RWPE1 (cell line): ENCODE results near the gene RND2.
"Not testable (repeated sequence)": the region's sequence is repeated elsewhere in the genome, so short reads cannot be mapped to it uniquely, and the experiment has no call there.

Experiments used
- CTCF ChIA-PET: fragments of 350-600 bp; sonication (Branson Sonifier 250); formaldehyde crosslinking; extraction: SDS; loops from one replicate; lab custom pipeline; 2021; lab: Yijun Ruan, JAX
- POLR2A ChIA-PET: fragments of 400-600 bp; formaldehyde crosslinking; extraction: SDS; loops from one replicate; lab custom pipeline; 2020; ENCODE audit warnings: antibody characterized with exemption; ENCODE audit not compliant: low non-redundant PET; lab: Yijun Ruan, JAX
- DNase-seq: peaks from one replicate; pipeline ENCODE4 v3.0.0; 2012; ENCODE audit warnings: low spot score
- H3K27ac ChIP-seq: fragments of 450-650 bp; 2 replicates; pipeline ENCODE4 v1.5.1; 2017
- CTCF ChIP-seq: fragments of 450-650 bp; conservative IDR thresholded peaks from 2 replicates; pipeline ENCODE4 v1.5.1; 2017; ENCODE audit warnings: low read depth, mild to moderate bottlenecking

RND2 gene

GRCh38 chr17:43051969-43052368, 26.9 kb downstream of the RND2 start:
- TF ChIP-seq CTCF: no peak
- no peak overlapping the region for H3K27ac ChIP-seq
- ChIA-PET CTCF (no interaction called here), POLR2A (no interaction called here)
- DNase-seq: no peak

- ChIA-PET POLR2A (interaction anchor here (0.7 kb wide), 1 partner anchor 10 kb away, joined by 4 read pairs; no protein-coding TSS in a partner anchor), CTCF (interaction anchor here (0.7 to 1.1 kb wide), 2 partner anchors 22 to 55 kb away, joined by 4 read pairs; partner anchors contain the start of gene RPL27)
- not testable (repeated sequence) for H3K27ac ChIP-seq, DNase-seq
Observed at GRCh38 chr17:43053008-43053407, 28.0 kb downstream of the RND2 start.

DNA sequence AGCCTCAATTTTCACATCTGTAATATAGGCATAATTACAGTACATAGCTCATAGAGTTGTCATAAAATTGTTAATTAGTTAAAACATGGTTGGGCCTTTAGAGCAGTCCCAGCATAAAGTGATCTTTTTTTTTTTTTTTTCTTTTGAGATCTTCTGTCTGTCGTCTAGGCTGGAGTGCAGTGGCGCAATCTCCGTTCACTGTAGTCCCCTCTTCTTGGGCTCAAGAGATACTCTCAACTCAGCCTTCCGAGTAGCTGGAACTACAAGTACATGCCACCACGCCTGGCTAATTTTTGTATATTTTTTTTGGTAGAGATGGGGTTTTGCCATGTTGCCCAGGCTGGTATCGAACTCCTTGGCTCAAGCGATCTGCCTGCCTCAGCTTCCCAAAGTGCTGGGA, 31.0 kb downstream of the RND2 start:
- no peak for TF ChIP-seq CTCF
- no peak for DNase-seq
- no peak overlapping the region for H3K27ac ChIP-seq
- ChIA-PET CTCF (interaction anchor here (0.6 kb wide), 3 partner anchors 73 to 380 kb away, joined by 3 to 8 read pairs (median 3); no protein-coding TSS in a partner anchor), POLR2A (no interaction called here)

DNA sequence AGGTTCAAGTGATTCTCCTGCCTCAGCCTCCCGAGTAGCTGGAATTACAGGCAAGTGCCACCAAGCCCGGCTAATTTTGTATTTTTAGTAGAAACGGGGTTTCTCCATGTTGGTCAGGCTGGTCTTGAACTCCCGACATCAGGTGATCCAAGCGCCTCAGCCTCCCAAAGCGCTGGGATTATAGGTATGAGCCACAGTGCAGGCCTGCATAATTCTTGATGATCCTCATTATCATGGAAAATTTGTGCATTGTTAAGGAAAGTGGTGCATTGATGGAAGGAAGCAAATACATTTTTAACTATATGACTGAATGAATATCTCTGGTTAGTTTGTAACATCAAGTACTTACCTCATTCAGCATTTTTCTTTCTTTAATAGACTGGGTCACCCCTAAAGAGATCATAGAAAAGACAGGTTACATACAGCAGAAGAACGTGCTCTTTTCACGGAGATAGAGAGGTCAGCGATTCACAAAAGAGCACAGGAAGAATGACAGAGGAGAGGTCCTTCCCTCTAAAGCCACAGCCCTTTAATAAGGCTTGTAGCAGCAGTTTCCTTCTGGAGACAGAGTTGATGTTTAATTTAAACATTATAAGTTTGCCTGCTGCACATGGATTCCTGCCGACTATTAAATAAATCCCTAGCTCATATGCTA, 38.1 kb downstream of the RND2 start:
- ChIA-PET POLR2A (interaction anchor here (0.5 kb wide), 1 partner anchor 10 kb away, joined by 4 read pairs; no protein-coding TSS in a partner anchor), CTCF (no interaction called here)
- TF ChIP-seq CTCF: no peak
- H3K27ac ChIP-seq: no peak overlapping the region
- no peak for DNase-seq

GRCh38 chr17:43068570-43069367, 43.7 kb downstream of the RND2 start:
- no peak overlapping the region for H3K27ac ChIP-seq
- no peak for TF ChIP-seq CTCF
- no peak for DNase-seq
- CTCF ChIA-PET: no interaction called here
- POLR2A ChIA-PET: no interaction called here

DNA sequence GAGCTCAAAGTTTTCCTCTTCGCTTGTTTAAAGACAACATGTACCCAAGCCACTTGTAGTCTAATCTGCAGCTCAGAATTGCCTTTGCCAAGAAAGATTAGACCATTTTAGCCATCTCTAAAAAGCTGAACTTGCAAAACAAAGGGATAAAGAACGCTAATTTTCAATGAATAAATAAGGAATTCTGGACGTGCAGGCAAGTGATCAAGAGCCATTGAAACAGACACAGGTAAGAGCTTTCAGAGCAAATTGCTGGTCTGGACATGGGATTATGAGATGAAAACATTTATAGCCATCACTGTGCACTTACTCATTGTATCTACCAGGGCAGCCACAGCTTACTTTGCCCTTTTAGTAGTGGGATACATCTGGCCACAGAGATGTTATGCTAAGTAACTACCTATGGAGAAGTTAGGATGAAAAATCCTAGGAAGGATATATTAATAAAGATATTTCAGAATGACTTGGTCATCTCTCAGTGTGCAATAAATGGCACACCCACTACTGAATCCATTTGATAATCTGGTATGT, 44.4 kb downstream of the RND2 start:
- no peak for TF ChIP-seq CTCF
- CTCF ChIA-PET: no interaction called here
- POLR2A ChIA-PET: no interaction called here
- DNase-seq: no peak
- no peak overlapping the region for H3K27ac ChIP-seq
